GM03348 (cell line): ENCODE data around the gene CDK17.
"Not testable (repeated sequence)": the region's sequence is repeated elsewhere in the genome, so short reads cannot be mapped to it uniquely, and the experiment has no call there.

Experiments used
- DNase-seq: peaks from one replicate; pipeline ENCODE4 v3.0.0; 2012; ENCODE audit warnings: low spot score

CDK17 gene

DNA sequence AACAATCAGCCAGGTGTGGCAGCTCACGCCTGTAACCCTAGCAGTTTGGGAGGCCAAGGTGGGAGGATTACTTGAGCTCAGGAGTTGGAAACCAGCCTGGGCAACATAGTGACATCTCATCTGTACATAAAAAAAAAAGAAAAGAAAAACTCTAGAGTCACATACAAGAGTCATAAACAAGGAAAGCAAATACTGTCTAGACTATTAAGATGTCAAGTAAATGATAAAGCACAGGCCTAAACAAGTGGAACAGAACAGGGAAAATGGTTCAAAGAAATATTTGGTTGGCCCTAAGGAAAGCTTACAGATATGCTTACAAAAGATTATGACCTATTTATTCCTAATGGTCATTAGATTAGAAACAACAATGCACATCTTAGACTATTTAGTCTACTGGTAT, 12.3 kb downstream of the CDK17 start:
- no peak for DNase-seq

DNA sequence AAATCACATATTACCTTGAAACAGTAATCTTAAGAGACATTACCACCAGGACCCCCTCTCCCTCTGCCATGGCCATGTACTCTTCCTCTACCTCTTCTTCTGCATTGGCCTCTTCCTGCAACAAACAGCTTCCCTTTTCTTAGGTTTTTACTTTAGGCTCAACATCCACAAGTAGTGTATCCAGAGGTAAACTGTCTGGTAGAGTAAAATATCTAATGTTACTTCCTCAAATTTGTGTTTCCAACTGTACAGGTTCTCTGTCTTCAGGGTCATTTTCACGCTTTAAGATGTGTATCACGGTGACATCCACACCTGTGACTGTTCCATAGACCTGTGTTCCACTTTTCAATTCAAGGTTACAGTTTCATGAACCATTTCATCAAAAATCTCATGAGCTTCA, 13.4 kb downstream of the CDK17 start:
- no peak for DNase-seq

DNA sequence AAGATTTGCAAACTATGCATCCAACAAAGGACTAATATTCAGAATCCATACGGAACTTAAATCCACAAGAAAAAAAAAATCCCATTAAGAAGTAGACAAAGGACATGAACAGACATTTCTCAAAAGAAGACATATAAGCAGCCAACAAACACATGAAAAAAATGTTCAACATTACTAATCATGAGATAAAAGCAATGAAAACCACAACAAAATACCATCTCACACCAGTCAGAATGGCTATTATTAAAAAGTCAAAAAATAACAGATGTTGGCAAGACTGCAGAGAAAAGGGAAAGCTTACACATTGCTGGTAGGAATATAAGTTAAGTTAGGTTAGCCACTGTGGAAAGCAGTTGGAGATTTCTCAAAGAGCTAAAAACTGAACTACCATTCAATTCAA, 16.2 kb downstream of the CDK17 start:
- no peak for DNase-seq

DNA sequence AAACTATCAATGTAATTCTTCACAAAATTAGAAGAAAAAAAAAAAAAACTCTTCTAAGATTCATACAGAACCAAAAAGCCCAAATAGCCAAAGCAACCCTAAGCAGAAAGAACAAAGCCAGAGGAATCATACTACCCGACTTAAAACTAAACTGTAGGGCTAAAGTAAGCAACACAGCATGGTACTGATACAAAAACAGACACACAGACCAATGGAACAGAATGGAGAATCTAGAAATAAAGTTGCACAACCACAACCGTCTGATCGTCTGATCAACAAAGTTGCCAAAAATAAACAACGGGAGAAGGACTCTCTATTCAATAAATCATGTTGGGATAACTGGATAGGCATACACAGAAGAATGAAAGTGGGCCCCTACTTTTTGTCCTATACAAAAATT, 16.9 kb downstream of the CDK17 start:
- DNase-seq, result no peak

DNA sequence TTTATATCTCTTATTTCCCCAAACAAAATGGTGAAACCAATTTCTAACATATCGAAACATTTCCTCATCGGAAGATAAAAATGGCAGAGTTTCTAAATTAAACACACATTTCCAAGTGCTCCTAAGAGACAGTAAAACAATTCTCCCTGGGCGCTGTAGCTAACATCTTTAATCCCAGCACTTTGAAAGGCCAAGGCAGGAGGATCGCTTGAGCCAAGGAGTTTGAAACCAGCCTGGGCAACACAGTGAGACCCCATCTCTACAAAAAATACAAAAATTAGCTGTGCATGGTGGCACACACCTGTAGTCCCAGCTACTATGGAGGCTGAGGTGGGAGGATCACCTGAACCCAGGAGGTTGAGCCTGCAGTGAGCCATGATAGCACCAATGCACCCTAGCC, 20.5 kb downstream of the CDK17 start:
- not testable (repeated sequence) for DNase-seq

DNA sequence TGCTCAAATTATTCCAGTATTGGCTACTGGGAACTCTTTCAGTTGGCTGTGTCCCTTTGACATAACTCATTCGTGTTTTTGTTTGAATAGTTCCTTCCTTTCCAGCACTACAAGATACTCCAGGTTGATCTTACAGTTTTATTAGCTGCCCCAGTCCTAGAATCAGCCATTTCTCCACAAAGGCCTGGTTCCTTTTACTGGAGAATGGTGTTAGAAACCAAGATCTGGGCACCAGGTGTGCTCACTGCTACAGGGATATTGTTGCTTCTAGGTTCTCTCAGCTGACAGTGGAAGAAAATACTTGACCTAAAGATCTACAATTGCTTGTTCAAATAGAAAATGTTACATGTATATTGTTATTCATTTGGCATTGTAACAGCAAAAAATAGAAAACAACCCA, 21.9 kb downstream of the CDK17 start:
- DNase-seq, result no peak

DNA sequence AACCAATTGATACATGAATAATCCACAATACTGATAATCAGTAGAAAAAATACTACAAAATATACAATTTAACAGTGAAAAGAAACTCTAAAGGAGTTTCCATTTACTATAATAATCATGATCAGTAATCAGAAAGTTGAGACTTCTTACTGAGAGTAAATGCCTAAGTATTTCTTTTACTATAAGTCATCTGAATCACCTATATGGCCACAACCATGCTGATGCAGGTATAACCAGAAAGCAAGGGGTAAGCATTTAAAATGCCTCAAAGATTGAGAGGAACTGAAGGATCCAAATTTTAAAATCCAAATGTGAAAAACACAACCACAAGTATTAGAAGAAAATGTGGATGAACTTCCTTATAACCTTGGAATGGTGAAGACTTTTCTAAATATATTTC, 23.4 kb downstream of the CDK17 start:
- DNase-seq, result no peak

DNA sequence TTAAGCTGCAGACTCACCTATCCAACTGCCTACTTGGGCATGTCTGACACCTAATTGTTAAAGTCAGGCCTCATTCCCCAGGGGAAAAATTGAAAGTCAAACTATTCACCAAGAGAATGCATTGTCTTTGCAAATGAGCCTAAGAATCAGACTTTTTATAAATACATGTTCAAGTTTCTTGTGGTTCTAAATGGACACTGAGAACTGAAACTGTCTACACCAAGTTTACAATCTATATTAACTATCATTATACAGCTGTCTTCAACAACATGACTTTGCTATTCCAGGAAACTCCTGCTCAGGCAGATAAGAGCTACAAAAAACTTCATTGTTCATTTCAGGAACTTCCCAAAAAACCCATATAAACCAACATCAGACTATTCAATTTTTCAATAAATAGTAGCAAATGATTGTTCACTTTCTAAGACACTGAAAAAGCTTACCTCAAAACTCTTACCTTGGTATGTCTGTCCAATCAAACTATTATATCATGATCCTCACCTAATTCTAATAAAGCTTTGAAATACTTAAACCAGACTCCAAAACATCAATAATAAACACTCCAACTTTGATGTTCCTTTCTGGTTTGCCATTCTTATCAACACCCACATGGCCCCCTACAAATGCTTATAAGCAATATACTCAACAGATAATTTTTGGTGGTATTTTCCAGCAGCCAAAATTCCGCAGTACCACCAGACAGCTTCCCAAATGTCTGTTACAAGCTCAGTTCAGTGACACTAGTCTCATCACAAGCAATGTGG, 24.2 kb downstream of the CDK17 start:
- no peak for DNase-seq

DNA sequence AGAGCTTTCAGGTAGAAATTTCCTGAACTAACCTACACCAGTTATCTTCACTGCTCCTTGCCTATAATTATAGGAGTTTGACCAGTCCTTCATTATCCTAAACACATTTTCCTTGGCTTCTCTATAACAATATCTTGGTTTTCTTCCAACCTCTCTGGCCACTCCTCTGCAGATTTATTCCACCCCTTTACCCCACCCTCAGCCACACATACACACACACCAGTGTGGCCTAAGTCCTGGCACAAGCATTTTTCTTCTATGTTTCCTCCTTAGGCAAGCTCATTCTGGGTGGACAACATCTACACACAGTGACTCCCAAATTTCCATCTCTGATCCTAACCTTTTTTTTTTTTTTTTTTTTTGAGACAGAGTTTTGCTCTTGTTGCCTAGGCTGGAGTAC, 25.1 kb downstream of the CDK17 start:
- DNase-seq, result no peak

DNA sequence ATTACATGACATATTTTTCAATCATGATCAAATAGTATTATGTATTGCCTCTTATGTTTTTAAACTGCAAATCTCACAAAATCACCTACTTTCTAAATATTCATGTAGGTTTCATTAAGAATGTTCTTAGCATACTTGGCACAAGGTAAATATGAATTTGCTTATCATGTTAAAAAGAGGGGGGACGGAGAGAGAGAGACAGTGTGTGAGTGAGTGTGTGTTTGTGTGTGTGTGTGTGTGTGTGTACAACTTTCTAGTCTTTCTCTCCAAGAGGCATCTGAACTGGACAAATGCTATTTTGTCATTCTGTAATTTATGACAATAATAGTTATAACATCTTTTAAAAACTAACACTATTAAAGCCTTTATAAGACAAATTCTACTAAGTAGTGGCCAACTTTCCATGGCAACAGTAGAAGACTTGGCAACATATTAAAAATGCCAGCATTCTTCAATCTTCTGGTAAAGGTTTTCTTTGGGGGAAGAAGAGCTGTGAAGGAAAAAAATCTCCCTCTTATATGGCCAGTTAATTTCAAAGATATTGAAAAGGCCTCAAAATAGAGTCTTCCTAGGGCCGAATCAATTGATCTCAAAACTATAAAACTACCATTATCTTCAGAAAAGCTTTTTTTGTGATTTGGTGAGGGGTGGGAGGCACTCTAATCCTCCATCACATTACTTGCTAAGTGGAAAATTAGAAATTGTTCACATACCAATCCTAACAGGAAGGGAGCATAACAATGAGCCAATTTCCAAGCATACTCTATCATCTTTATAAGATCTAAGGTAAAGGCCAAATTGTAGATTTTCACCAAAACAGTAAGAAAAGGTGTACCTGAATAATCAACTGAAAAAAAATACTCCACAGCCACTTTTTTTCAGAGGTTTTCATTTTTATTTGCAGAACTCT, 28.2 kb downstream of the CDK17 start:
- DNase-seq, result no peak

DNA sequence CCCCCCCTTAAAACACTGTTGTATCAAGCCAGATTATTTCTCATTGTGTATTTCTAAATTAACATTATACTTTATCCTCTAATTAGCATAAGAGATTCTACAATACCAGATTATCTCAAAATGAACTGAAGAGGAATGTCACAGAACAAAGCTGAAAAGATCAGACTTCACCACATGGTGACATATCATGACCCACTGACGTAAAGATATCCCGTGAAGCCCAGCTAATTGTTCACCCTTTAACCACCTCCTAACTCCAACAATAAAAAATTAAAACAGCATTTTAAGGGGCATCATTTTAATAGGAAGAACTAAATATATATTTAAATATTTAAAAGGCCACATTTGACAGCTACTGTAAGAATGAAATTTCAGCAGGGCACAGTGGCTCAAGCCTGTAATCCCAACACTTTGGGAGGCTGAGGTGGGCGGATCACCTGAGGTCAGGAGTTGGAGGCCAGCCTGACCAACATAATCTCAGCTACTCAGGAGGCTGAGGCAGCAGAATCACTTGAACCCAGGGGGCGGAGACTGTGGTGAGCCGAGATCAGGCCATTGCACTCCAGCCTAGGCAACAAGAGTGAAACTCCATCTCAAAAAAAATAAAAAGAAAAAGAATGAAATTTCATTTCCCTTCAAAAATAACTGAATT, 29.0 kb downstream of the CDK17 start:
- DNase-seq, result no peak

DNA sequence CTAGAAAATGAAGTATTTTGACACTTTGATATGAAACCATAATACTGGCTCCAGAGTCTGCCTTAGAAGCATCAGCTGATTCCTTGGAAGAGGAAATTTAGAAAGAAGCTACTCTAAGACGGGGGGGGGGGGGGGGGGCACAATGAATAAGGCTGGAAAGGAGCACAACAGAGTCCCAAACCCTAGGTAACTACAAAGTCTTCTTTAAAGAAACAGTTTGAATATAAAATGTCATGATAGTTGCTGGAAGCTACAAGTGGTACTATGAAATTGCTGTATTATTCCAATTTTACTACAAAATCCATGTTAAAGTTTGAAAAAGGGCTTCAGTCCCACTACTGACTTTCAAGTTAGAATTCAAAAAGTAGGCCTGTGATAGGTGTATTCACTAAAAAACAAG, 31.6 kb downstream of the CDK17 start:
- DNase-seq, result no peak

DNA sequence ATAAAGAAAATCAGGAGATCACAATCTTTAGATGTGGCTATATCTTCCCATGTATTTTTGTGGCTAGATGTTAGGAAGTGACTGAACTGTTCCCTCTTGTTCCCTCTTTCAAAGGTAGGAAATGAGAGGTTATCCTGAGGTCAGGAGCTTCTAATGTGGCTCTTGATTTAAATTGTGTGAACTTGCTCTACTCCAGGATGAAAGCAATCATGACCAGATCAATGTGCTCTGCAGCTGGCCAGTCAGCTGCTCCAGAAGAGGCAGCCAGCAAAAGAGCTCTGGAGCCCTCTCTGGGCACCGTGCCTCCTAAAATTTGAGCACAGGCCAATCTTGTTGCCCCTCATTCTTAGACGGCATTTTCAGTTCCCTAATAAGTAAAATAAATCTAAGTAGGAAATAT, 32.0 kb downstream of the CDK17 start:
- no peak for DNase-seq

DNA sequence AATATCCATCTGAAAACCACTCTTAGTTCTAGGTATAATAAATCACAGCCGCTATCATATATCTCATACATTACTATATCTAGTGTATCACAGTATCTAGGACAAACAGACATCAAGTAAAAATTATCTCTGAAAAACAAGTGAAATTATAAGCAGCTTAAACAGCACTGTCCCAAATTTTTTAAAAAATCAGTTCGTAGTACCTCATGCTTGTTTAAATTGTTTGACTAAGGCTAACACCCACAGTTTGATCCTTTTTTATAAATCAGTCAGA, 33.9 kb downstream of the CDK17 start:
- DNase-seq, result no peak

DNA sequence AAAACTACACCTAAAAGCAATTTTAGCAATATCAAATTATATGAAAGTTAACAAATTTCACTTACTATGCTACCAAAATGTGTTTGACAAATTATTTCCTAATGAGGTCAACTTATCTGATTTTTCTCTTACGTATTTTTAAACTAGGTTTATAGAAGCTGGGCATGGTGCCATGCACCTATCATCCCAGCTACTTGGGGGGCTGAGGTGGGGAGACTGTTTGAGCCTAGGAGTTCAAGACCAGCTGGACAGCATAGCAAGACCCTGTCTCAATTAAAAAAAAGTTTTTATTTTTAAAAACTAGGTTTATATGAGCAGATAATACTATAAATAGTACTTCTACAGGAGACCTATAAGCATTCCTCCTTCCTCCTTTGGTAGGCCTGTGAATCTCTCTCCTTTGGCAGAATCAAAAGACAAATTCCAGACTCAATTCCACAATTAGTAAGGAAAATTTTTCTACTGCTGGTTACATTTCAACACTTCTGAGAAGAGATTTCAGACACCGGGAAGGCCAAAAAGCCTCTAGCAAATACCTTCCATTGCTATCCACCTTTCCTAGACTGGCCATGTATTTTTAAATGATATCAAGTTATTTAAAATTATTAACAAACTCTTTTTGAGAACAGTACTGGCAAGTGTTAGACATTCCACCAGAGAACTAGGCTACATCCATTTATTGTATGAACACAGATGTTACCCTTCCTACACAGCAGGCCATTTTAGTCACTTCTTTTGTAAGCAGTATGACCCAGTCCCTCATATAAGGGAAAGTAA, 34.4 kb downstream of the CDK17 start:
- DNase-seq, result no peak

DNA sequence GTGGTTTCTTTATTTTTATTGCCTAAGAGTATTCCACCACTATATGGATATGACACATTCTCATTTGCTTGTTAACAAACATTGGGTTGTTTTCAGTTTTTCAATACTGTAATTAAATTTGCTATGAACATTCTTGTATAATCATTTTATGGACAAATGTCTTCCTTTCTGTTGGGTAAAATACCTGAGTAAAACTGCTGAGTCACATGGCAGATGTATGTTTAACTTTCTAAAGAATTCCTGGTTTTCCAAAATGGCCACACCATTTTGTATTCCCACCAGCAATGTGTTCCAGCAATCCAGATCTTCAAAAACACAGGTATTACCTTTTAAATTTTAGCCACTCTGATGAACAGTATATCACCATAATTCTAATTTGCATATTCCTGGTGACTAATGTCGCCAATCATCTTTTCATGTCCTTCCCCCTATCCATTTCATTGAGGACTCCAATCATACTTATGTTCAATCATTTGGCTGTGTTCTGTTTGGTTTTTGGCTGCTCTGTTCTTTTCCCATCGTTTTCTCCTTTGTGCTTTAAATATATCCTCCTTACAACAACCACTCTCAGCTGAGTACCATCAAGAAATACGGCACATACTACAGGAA, 36.0 kb downstream of the CDK17 start:
- DNase-seq, result no peak

DNA sequence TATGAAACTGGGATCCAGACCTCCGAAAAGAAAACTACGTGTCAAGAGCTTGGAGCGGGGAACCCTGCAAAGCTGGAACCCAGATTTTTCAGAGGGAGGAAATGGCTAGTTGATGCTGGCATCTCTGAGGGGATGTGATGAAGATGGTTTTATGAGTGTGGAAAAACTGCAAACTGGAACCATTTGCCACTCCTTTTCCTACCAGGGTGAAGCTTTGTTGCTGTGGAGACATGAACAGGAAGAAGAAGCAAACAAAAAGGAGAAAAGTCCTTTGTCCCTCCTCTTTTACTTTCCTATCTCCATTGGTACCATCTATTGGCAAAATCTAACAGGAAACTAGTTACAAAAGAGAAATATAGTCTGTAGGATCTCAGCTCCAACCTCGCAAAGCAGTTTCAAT, 39.2 kb downstream of the CDK17 start:
- DNase-seq, result no peak

DNA sequence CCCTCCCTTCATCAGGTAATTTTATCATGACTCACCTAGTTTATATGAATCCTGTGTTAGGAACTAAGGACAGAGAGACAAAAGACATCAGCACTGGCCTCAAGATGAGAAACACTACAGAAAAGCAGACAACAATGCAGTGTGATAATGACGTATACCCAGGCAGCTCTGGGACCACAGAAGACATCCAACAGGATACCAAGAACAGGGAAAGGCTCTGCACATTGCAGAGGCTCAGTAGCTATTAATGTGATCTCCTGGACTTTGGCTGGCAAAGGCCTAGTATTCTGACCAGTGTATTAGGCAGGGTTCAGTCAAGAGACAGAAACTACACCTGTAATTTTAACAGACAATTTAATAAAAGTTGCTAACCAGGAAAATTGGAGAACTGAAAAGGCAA, 39.7 kb downstream of the CDK17 start:
- DNase-seq, result no peak

DNA sequence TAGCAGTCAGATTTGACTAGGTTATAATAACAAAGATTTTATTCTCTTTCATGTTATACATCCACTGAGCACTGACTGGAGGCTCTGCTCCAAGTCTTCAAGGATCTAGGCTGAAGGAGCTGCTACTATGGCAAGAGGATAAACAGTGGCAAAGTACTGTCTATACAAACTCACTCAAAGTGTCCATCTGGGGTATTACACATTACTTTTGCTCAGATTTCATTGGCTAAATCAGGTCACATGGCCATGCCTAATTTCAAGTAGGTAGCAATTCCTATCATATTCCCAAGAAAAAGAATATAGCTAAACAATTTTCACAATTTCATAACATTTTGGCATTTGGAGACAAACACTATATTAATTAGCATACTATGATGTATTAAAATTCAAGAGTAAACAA, 40.9 kb downstream of the CDK17 start:
- DNase-seq, result no peak

DNA sequence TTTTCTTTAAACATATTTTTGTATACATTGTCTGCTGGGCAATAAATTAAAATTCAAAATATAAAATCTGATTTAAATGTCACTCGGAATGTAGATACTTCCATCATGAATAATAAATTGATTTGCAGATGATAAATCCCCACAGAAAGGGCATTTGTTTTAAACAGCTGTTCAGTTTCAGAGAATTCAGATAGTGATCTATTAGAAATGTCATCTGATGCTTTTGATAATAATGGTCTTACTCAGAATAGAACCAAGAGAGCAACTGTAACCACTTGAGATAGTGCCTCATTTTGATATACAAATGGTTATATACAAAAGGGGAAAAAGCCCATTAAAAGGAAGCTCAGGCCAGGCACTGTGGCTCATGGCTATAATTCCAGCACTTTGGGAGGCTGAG, 43.4 kb downstream of the CDK17 start:
- DNase-seq, result no peak

DNA sequence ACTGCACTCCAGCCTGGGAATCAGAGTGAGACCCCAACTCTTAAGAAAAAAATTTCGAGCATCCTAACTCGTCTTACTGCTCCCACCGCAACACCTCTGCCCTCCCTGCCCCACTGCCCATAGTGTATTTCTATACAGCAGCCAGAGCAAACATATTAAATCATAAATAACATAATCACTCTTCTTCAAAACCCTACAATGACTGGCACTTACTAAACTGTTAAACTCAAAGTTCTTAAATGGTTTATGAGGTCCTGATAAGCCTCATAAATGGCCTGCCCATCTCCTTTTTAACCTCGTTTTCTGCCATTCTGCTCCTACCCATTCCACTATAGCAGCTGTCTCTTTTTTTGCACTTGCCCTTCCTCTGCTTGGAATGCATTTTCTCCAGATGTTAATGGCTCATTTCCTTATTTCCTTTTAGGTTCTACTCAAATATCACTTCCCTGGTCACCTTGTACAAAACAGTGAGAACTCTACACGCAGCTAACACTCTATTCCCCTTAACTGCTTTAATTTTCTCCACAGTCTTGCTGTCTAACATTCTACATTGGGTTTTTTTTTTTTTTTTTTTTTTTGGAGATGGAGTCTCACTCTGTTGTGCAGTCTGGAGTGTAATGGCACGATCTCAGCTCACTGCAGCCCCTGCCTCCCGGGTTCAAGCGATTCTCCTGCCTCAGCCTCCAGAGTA, 45.2 kb downstream of the CDK17 start:
- DNase-seq, result no peak
